ENCODE results near the gene METTL16. TPM values are rescaled to one million over a fixed set of nuclear protein-coding genes. Genes with fewer than 3 reads are reported as not detected.

Gene METTL16
- total and polyA plus RNA-seq, 10 donors = 17.1 to 38.2 (median 27.8) TPM

DNA sequence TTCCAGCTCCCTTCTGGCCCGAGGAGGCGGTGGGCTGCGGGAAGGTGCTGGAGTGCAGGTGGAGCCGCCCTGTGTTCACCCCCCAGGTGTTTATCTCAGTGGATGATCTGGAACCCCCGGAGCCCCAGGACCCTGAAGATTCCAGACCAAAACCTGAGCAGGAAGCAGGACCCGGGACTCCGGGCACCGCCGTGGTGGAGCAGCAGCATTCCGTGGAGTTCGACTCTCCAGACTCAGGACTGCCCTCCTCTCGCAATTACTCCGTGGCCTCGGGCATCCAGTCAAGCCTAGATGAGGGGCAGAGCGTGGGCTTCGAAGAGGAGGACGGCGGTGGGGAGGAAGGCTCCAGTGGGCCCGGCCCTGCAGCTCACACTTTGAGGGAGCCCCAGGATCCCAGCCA lies 136.3 kb downstream of the METTL16 start:
- H3K27ac ChIP-seq = no peak overlapping the region
- H3K36me3 ChIP-seq = peaks cover 0 to 100% (median 72%) of the 10 kb centered on the region in 6 donors
- no peak overlapping the region for H3K4me3 ChIP-seq
- TF ChIP-seq, protein P1, sequence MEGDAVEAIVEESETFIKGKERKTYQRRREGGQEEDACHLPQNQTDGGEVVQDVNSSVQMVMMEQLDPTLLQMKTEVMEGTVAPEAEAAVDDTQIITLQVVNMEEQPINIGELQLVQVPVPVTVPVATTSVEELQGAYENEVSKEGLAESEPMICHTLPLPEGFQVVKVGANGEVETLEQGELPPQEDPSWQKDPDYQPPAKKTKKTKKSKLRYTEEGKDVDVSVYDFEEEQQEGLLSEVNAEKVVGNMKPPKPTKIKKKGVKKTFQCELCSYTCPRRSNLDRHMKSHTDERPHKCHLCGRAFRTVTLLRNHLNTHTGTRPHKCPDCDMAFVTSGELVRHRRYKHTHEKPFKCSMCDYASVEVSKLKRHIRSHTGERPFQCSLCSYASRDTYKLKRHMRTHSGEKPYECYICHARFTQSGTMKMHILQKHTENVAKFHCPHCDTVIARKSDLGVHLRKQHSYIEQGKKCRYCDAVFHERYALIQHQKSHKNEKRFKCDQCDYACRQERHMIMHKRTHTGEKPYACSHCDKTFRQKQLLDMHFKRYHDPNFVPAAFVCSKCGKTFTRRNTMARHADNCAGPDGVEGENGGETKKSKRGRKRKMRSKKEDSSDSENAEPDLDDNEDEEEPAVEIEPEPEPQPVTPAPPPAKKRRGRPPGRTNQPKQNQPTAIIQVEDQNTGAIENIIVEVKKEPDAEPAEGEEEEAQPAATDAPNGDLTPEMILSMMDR (IDR thresholded peaks at IDR 0.05 in 8 of 11, conservative IDR thresholded peaks at IDR 0.05 in 3 of 11) = no peak
- no peak for TF ChIP-seq POLR2A (IDR thresholded peaks at IDR 0.05)
- no peak for TF ChIP-seq POLR2AphosphoS5 (IDR thresholded peaks at IDR 0.05)
- H3K27me3 ChIP-seq (replicated peaks in 1 of 7) = no peaks in the 10 kb centered on the region
- intact Hi-C loops (cut with DNase I; ENCODE audit: low total_unique reads) = no loop called here
- H3K9me3 ChIP-seq = no peaks in the 10 kb centered on the region
- DNase-seq = no peak
- H3K4me1 ChIP-seq = peaks cover 0 to 4% (median 1%) of the 10 kb centered on the region in 6 donors
- 94 to 97% (median 95%) methylated on average over 13 to 19 of the region's 19 CpGs for WGBS, 5 donors

DNA sequence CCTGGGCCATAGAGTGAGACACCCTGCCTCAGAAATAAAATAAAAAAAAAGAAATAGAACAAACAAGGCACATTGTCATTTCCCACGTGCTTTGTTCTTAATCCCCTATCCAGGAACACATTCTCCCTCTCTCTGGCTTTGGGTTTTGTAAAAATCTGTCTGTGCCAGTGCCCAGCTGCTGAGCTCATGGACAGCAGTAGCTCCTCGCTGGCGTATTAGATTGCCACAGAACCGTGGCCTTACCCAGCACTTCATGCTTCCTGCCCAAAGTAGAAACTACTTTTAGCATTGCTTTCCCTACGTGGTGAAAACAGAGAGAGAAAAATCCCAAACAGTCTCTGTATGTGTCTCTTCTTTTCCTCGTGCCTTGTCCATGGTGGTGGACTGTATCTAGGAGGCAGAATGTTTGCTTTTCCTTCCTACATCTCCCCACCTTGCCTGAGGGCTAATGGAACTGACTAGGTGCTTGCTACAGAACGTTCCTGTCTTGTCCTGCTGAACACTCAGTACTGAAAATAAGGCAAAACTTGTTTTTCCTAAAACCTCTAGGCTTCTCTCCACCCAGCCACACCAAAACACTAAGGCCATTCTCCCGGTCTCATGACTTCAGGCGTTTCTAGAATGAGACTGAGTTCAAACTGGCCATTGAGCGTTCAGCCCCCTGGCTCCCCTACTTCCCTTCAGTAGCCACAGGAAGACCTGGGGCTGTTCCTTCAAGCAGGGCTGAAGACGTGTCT lies 137.0 kb downstream of the METTL16 start:
- H3K27me3 ChIP-seq (replicated peaks in 1 of 7) = no peaks in the 10 kb centered on the region
- H3K9me3 ChIP-seq = no peaks in the 10 kb centered on the region
- H3K4me3 ChIP-seq = no peak overlapping the region
- no peak for DNase-seq
- WGBS, 5 donors = 79 to 89% (median 82%) methylated on average over 11 of the region's 11 CpGs
- intact Hi-C loops (cut with DNase I; ENCODE audit: low total_unique reads) = no loop called here
- TF ChIP-seq POLR2AphosphoS5 (IDR thresholded peaks at IDR 0.05) (no peak), POLR2A (IDR thresholded peaks at IDR 0.05) (no peak)
- TF ChIP-seq, protein P1 (IDR thresholded peaks at IDR 0.05 in 8 of 11, conservative IDR thresholded peaks at IDR 0.05 in 3 of 11) = no peak
- no peak overlapping the region for H3K27ac ChIP-seq
- H3K36me3 ChIP-seq = peaks cover 0 to 100% (median 68%) of the 10 kb centered on the region in 6 donors
- H3K4me1 ChIP-seq = peaks cover 0 to 2% (median 0%) of the 10 kb centered on the region in 6 donors

DNA sequence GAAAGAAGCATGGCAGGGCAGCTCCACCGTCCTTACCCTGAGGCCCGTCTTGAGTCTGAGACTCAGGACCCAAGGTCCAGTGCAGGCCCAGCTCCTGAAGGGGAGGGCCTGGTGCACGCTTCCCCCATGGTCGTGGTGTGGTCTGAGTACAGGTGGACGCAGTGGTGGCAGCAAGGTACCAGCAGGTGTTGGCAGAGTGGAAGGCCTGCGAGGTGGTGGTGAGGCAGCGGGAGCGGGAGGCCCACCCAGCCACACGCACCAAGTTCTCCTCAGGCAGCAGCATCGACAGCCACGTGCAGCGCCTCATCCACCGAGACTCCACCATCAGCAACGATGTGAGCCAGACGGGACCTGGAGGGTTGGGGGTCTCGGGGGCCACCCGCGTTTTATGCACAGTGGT lies 138.5 kb downstream of the METTL16 start:
- no peaks in the 10 kb centered on the region for H3K9me3 ChIP-seq
- no peak overlapping the region for H3K4me3 ChIP-seq
- intact Hi-C loops (cut with DNase I; ENCODE audit: low total_unique reads) = no loop called here
- H3K27ac ChIP-seq = no peak overlapping the region
- WGBS, 5 donors = 93 to 97% (median 95%) methylated on average over 17 to 18 of the region's 18 CpGs
- no peak for DNase-seq
- H3K27me3 ChIP-seq (replicated peaks in 1 of 7) = no peaks in the 10 kb centered on the region
- peaks cover 0 to 17% (median 0%) of the 10 kb centered on the region in 6 donors for H3K4me1 ChIP-seq
- peaks cover 0 to 89% (median 55%) of the 10 kb centered on the region in 6 donors for H3K36me3 ChIP-seq
- no peak for TF ChIP-seq POLR2A (IDR thresholded peaks at IDR 0.05)
- peak in 1 of 3 donors; percentile 40 for TF ChIP-seq POLR2AphosphoS5 (IDR thresholded peaks at IDR 0.05)

DNA sequence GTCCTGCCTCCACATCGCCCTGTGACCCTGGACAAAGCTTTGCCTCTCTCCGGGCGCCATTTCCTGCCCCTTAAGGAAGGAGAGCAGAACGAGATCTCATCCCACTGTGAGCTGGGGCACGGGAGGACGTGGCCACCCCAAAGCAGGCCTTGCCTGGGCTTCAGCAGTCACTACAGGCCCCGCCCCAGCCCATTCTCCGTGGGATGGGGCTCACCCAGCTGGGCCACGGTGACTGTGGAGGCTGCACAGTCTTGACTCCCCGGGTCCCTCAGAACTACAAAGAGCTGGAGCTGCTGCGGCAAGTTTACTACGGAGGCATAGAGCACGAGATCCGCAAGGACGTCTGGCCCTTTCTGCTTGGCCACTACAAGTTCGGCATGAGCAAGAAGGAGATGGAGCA lies 139.0 kb downstream of the METTL16 start:
- DNase-seq = no peak
- Histone ChIP-seq H3K9me3 (no peaks in the 10 kb centered on the region), H3K27ac (no peak overlapping the region), H3K36me3 (peaks cover 0 to 89% (median 51%) of the 10 kb centered on the region in 6 donors), H3K4me1 (peaks cover 0 to 17% (median 0%) of the 10 kb centered on the region in 6 donors), H3K27me3 (replicated peaks in 1 of 7) (no peaks in the 10 kb centered on the region), H3K4me3 (no peak overlapping the region)
- intact Hi-C loops (cut with DNase I; ENCODE audit: low total_unique reads) = no loop called here
- WGBS, 5 donors = 86 to 95% (median 91%) methylated on average over 7 to 16 of the region's 16 CpGs
- TF ChIP-seq POLR2A (IDR thresholded peaks at IDR 0.05) = no peak
- TF ChIP-seq POLR2AphosphoS5 (IDR thresholded peaks at IDR 0.05) = no peak
- TF ChIP-seq, protein P1 (IDR thresholded peaks at IDR 0.05 in 8 of 11, conservative IDR thresholded peaks at IDR 0.05 in 3 of 11) = no peak
